Neuron (in vitro differentiated cells): ENCODE measurements around the gene RPS27A.
"Not testable (repeated sequence)": the region's sequence is repeated elsewhere in the genome, so short reads cannot be mapped to it uniquely, and the experiment has no call there.

Experiments
- H2AFZ ChIP-seq: one replicate; pipeline ENCODE4 v1.6.1; 2013; ENCODE audit warnings: low read depth, mild to moderate bottlenecking, inconsistent platforms, low read length, moderate library complexity
- H3K27me3 ChIP-seq: one replicate; pipeline ENCODE4 v1.6.1; 2013; ENCODE audit warnings: low read length; ENCODE audit not compliant: insufficient read depth
- H3K36me3 ChIP-seq: one replicate; pipeline ENCODE4 v1.6.1; 2013; ENCODE audit warnings: low read length; ENCODE audit not compliant: insufficient read depth
- H3K4me1 ChIP-seq: one replicate; pipeline ENCODE4 v1.6.1; 2013; ENCODE audit warnings: low read length; ENCODE audit not compliant: insufficient read depth
- H3K4me3 ChIP-seq: 2 replicates; pipeline ENCODE4 v1.5.1; 2013; ENCODE audit warnings: mild to moderate bottlenecking, low read length, moderate library complexity
- H3K9me3 ChIP-seq: one replicate; pipeline ENCODE4 v1.6.1; 2013; ENCODE audit warnings: low read length

The RPS27A gene

GRCh38 chr2:55228226-55228563, 4.3 kb upstream of the RPS27A start:
- H3K9me3 ChIP-seq: peaks cover 16% of the 10 kb centered on the region
- peaks cover 23% of the 10 kb centered on the region for H3K36me3 ChIP-seq
- H3K4me1 ChIP-seq: peaks cover 6% of the 10 kb centered on the region
- H2AFZ ChIP-seq: no peak overlapping the region
- no peak overlapping the region for H3K4me3 ChIP-seq
- H3K27me3 ChIP-seq: no peaks in the 10 kb centered on the region

GRCh38 chr2:55229221-55229620, 3.3 kb upstream of the RPS27A start:
- H3K4me1 ChIP-seq: peaks cover 15% of the 10 kb centered on the region
- H2AFZ ChIP-seq: no peak overlapping the region
- peaks cover 12% of the 10 kb centered on the region for H3K9me3 ChIP-seq
- no peak overlapping the region for H3K4me3 ChIP-seq
- H3K27me3 ChIP-seq: no peaks in the 10 kb centered on the region
- peaks cover 25% of the 10 kb centered on the region for H3K36me3 ChIP-seq

GRCh38 chr2:55230551-55230950, 1.9 kb upstream of the RPS27A start:
- H2AFZ ChIP-seq: no peak overlapping the region
- H3K4me3 ChIP-seq: no peak overlapping the region
- H3K4me1 ChIP-seq: peaks cover 17% of the 10 kb centered on the region
- no peaks in the 10 kb centered on the region for H3K27me3 ChIP-seq
- peaks cover 1% of the 10 kb centered on the region for H3K9me3 ChIP-seq
- peaks cover 29% of the 10 kb centered on the region for H3K36me3 ChIP-seq

GRCh38 chr2:55231546-55232083, 873 bp upstream of the RPS27A start:
- peaks cover 38% of the 10 kb centered on the region for H3K36me3 ChIP-seq
- peaks cover 17% of the 10 kb centered on the region for H3K4me1 ChIP-seq
- no peaks in the 10 kb centered on the region for H3K27me3 ChIP-seq
- H3K9me3 ChIP-seq: no peaks in the 10 kb centered on the region
- peak overlapping the region; percentile 85 for H3K4me3 ChIP-seq
- H2AFZ ChIP-seq: peak overlapping the region; percentile 59

GRCh38 chr2:55232863-55233657, 572 bp downstream of the RPS27A start:
- Histone ChIP-seq H3K4me1 (peaks cover 17% of the 10 kb centered on the region), H2AFZ (peak overlapping the region; percentile 21), H3K9me3 (no peaks in the 10 kb centered on the region), H3K36me3 (peaks cover 47% of the 10 kb centered on the region), H3K4me3 (peak overlapping the region; percentile 85), H3K27me3 (no peaks in the 10 kb centered on the region)

- H2AFZ ChIP-seq: no peak overlapping the region
- H3K4me1 ChIP-seq: peaks cover 17% of the 10 kb centered on the region
- no peaks in the 10 kb centered on the region for H3K9me3 ChIP-seq
- H3K27me3 ChIP-seq: no peaks in the 10 kb centered on the region
- H3K36me3 ChIP-seq: peaks cover 45% of the 10 kb centered on the region
- H3K4me3 ChIP-seq: peak overlapping the region; percentile 85
These were observed 1.1 kb downstream of the RPS27A start for GRCh38 chr2:55233658-55233940.

GRCh38 chr2:55235724-55236538, 3.4 kb downstream of the RPS27A start:
- Histone ChIP-seq H2AFZ (no peak overlapping the region), H3K9me3 (no peaks in the 10 kb centered on the region), H3K4me1 (peaks cover 17% of the 10 kb centered on the region), H3K36me3 (peaks cover 56% of the 10 kb centered on the region), H3K27me3 (no peaks in the 10 kb centered on the region), H3K4me3 (no peak overlapping the region)

- H3K9me3 ChIP-seq: no peaks in the 10 kb centered on the region
- peaks cover 12% of the 10 kb centered on the region for H3K4me1 ChIP-seq
- peaks cover 60% of the 10 kb centered on the region for H3K36me3 ChIP-seq
- H2AFZ ChIP-seq: no peak overlapping the region
- H3K4me3 ChIP-seq: no peak overlapping the region
- H3K27me3 ChIP-seq: no peaks in the 10 kb centered on the region
These were observed 4.6 kb downstream of the RPS27A start for GRCh38 chr2:55236992-55237543.

GRCh38 chr2:55239656-55240222, 7.3 kb downstream of the RPS27A start:
- H3K36me3 ChIP-seq: peaks cover 64% of the 10 kb centered on the region
- no peaks in the 10 kb centered on the region for H3K9me3 ChIP-seq
- H3K4me1 ChIP-seq: no peaks in the 10 kb centered on the region

GRCh38 chr2:55241582-55241981, 9.1 kb downstream of the RPS27A start:
- H3K4me3 ChIP-seq, H2AFZ ChIP-seq, H3K27me3 ChIP-seq, H3K4me1 ChIP-seq, H3K9me3 ChIP-seq: not testable (repeated sequence)
- H3K36me3 ChIP-seq: peaks cover 56% of the 10 kb centered on the region

More at GRCh38 chr2:55239656-55240222, 7.3 kb downstream of the RPS27A start:
- H3K4me3 ChIP-seq: no peak overlapping the region
- no peak overlapping the region for H2AFZ ChIP-seq
- no peaks in the 10 kb centered on the region for H3K27me3 ChIP-seq

- H3K9me3 ChIP-seq: no peaks in the 10 kb centered on the region
- H3K36me3 ChIP-seq: peaks cover 50% of the 10 kb centered on the region
- H3K27me3 ChIP-seq: no peaks in the 10 kb centered on the region
- H3K4me3 ChIP-seq: no peak overlapping the region
- H2AFZ ChIP-seq: no peak overlapping the region
- H3K4me1 ChIP-seq: no peaks in the 10 kb centered on the region
These were observed 10.1 kb downstream of the RPS27A start for GRCh38 chr2:55242617-55243016.

GRCh38 chr2:55245411-55245810, 12.9 kb downstream of the RPS27A start:
- H3K4me3 ChIP-seq: no peak overlapping the region
- no peaks in the 10 kb centered on the region for H3K4me1 ChIP-seq
- H3K9me3 ChIP-seq: no peaks in the 10 kb centered on the region
- H3K27me3 ChIP-seq: no peaks in the 10 kb centered on the region
- H2AFZ ChIP-seq: no peak overlapping the region
- H3K36me3 ChIP-seq: peaks cover 48% of the 10 kb centered on the region

- H2AFZ ChIP-seq: no peak overlapping the region
These were observed 14.5 kb downstream of the RPS27A start for GRCh38 chr2:55247025-55247424.

More at GRCh38 chr2:55247025-55247424, 14.5 kb downstream of the RPS27A start:
- Histone ChIP-seq H3K9me3 (no peaks in the 10 kb centered on the region), H3K27me3 (no peaks in the 10 kb centered on the region), H3K4me3 (no peak overlapping the region), H3K4me1 (no peaks in the 10 kb centered on the region), H3K36me3 (peaks cover 52% of the 10 kb centered on the region)
